Epithelial cell of umbilical artery (primary cell): ENCODE results near the gene GRM3. TPM values are rescaled to one million over a fixed set of nuclear protein-coding genes. Genes with fewer than 3 reads are reported as not detected.

ENCODE experiments used
- total RNA-seq: library from RNA; depleted of rRNA; stranded (reverse); fragments of >200 nt; gene quantifications from 2 replicates; pipeline ENCODE4 v1.2.3, GENCODE V29; 2014

The GRM3 gene
- total RNA-seq = not detected in 2 replicates

GRCh38 chr7:86643561-86644281 is at the start of gene GRM3:
TSS of gene GRM3 (plus strand) at chr7:86643909. CDS start at chr7:86765146, 121,237 bp downstream.

